Activated CD4-positive, alpha-beta T cell treated with anti-CD3 and anti-CD28 coated beads for 4 hours (primary cell): ENCODE data around the gene GPRIN1.
A peak's percentile ranks its signal among the peaks of the same experiment; 100 is the strongest.
"Not testable (repeated sequence)": the region's sequence is repeated elsewhere in the genome, so short reads cannot be mapped to it uniquely, and the experiment has no call there.

Experiments
- DNase-seq, 2 donors: peaks; one replicate each; pipeline ENCODE4 v3.0.0-alpha.2; 2020

The GPRIN1 gene

GRCh38 chr5:176564002-176564401 lies 46.0 kb downstream of the GPRIN1 start:
- no peak for DNase-seq

DNA sequence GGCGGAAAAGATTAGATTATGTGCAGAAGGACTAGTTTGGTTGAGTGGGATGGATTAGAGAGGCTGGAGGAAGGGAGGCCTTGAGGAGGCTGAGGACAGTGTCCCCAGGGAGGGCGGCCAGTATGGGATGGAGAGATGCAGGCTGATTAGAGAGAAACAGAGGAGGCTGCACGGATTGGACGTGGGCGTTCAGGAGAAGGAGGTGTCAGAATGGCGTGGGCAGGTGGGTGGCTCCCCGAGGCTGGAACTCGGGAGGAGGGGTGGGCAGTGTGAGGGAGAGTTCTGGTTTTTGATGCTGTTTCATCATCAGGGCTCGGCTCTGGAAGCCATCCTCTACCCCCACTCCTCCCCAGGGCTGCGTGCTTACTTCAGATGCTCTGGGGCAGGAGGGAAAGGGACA lies 47.8 kb downstream of the GPRIN1 start:
- peak in 1 of 2 donors; percentile 55 for DNase-seq

- DNase-seq = no peak
Measured at GRCh38 chr5:176561259-176561658, 48.7 kb downstream of the GPRIN1 start.

DNA sequence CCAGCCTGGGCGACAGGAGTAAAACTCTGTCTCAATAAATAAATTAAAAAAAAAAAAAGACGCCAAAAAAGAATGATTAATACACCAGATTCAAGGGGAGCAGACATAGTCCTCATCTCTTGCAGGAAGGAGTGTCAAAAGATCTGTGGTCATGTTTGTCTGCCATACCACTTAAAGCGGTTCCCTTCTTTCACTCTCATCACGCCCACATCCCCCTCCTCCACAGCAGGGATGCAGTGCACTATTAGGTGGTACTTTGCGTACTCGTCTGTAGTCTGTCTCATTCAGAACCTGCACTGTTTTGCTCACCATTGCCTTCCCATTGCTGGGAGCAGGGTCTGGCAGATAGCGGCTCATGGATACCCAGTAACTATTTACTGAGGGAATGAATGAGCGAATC lies 49.6 kb downstream of the GPRIN1 start:
- DNase-seq = peak in 1 of 2 donors; percentile 20

DNA sequence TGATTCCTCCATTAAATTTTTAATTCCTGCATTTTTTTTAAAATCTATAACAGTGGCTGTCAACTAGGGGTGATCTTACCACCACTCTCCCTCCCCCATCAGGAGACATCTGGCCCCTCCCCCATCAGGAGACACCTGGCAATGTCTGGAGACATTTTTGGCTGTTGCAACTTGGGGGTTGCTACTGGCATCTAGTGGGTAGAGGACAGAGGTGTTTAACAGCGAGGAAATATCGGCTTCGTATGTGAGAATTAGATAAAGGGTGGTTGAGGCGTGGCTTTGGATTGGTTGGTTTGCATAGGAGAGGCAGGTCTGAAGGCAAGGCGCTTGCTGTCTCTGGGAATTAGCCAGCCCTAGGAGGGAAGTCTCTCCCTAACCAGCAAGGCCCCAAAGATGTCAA lies 50.3 kb downstream of the GPRIN1 start:
- no peak for DNase-seq

DNA sequence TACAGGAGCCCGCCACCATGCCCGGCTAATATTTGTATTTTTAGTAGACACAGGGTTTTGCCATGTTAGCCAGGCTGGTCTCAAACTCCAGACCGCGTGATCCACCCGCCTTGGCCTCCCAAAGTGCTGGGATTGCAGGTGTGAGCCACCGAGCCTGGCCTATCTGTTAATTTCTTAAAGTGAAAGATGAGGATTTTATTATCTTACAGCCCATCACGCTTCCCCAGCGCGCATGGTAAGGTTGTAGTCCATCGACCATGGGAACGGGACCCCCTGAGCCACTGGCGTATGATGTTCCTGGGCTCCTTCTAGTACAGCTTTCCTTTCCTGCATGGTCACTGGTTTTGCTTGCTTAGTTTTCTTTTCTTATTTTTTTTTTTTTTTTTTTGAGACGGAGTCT lies 52.1 kb downstream of the GPRIN1 start:
- no peak for DNase-seq

- no peak for DNase-seq
Measured at GRCh38 chr5:176553260-176554085, 56.5 kb downstream of the GPRIN1 start.

GRCh38 chr5:176552332-176552869 lies 57.6 kb downstream of the GPRIN1 start:
- DNase-seq = no peak

GRCh38 chr5:176550937-176551336 lies 59.0 kb downstream of the GPRIN1 start:
- DNase-seq = not testable (repeated sequence)

DNA sequence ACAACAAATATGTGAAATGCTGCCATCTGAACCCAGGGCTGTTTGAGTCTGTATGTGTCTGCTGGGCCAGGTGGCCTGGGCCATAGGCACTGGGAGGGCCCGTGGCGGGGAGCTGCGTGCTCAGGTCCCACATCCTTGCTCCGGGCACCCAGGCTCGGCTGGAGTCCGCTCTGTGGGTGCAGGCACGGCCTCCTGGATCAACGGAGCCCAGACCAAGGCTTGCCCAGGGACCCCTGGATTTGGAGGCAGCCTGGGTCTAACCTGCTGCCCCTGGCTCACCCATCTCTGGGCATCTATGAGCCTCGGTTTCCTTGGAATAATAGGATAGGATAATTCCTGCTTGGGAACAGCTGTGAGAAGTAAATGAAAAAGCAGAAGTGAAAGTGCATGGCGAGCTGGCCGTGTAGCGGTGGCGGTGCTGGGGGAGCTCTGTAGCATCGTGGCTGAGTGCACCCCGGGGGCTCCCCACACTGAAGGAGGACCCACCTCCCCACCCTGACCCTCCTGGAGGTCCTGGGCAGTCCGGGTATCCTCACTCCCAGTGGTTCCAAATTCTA lies 59.6 kb downstream of the GPRIN1 start:
- no peak for DNase-seq

DNA sequence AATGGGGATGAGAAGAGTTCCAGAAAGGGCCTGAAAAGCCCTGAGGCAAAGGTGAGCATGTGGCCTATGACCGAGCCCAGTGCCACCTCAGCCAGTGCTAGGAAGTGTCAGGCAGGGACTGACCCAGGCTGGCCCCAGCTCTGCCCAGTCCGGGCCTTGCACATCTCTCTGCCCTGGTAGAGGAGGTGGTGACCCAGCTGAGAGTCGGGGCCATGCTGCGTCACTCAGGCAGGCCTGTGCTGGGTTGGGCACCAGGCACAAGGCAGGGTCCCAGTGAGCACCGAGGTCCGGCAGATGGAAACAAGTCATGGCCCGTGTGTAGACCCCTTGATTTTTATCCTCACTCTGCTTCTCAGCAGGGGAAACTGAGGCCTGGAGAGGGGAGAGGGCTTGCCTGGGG lies 60.1 kb downstream of the GPRIN1 start:
- DNase-seq = no peak

DNA sequence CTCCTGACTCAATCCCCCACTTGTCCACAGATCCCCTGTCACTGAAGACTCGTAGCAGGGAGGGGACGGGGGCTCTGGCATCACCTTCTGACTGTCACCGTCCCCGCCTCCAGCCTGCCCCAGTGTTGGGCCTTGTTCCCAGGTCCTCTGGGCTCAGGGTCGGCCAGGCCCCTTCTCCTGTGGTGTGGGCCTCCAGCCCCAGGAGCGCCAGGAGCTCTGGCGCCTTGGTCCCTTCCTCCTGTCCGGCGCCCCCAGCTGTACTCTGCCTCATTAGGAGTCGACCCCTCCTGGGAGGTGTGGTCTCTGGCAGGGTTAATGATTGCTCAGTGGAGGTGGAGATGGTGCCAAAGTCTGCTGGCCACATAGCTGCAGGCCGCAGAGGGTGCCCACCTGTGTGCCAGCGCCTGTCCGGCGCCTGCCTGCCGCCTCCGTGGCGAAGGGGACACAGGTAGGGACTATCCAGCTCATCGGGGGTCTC lies 61.0 kb downstream of the GPRIN1 start, which contains the start of gene CDHR2:
CDHR2 (plus strand) TSS at position 376 of the 478 bp plus-strand sequence. CDS start 16,011 bp downstream, outside the sequence.
- no peak for DNase-seq

GRCh38 chr5:176547802-176548201 lies 62.2 kb downstream of the GPRIN1 start:
- DNase-seq = no peak
